CD4-positive, alpha-beta T cell treated with Interleukin-10 for 1 hour (primary cell): ENCODE measurements around the gene IGSF1.
"Not testable (repeated sequence)": the region's sequence is repeated elsewhere in the genome, so short reads cannot be mapped to it uniquely, and the experiment has no call there.

Source experiments
- DNase-seq: peaks from one replicate; pipeline ENCODE4 v3.0.0-alpha.2; 2020

IGSF1 gene

DNA sequence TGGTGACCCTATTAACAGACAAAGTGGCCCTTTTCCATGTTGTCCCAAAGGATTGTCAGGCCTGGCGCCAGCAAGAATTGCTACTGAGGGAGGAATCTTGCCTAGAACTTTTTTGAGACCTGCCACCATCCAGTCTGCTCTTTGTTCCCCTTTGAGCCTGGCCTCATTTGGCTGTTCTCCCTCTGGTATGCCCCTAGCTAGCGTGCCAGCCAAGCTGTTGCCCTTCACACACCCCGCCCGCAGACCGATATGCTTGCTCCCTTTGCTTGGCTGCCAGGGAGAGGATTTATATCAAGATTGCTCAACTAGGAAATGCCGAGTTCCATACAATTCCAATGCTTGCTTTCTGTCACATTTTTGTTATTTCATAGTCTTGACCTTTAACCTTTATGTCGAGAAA lies 24.4 kb downstream of the IGSF1 start:
- DNase-seq = no peak

DNA sequence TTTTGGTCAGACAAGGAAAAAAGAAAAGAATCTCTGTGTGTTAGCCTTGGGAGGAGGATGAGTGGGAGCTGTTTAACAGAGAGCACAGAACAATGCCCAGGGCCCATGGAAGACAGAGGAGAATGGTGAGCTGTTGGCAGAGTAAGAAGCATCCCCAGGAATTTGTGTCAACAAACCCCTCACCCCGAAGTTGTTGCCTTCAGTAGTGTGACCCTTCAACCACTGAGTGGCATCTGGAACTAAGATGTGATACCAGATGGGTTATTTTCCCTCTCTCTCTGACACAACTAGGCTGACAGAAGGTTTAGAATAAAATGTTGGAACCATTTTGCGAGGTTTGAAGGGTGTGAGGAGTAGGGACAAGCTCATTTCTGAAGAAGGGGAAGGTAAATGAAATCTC lies 25.1 kb downstream of the IGSF1 start:
- no peak for DNase-seq

GRCh38 chrX:131262738-131263679 lies 26.1 kb downstream of the IGSF1 start:
- no peak for DNase-seq

DNA sequence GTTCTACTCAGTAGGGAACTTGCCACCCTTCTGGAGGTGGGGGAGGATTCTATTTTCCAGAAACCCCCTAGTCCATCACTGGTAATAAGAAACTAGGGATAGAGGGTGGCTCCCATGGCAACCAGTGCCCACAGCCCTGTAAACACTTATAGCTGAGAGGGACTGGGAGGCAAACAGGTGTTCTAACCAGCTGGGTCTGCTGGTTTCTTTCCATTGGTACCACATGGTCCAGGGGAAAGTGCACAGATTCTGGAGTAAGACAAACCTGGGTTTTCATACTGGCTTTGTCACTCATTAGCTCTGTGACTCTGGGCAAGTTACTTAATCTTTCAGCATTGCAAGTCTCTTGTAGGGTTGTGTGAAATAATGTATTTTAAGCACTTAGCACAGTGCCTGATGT lies 26.9 kb downstream of the IGSF1 start:
- no peak for DNase-seq

DNA sequence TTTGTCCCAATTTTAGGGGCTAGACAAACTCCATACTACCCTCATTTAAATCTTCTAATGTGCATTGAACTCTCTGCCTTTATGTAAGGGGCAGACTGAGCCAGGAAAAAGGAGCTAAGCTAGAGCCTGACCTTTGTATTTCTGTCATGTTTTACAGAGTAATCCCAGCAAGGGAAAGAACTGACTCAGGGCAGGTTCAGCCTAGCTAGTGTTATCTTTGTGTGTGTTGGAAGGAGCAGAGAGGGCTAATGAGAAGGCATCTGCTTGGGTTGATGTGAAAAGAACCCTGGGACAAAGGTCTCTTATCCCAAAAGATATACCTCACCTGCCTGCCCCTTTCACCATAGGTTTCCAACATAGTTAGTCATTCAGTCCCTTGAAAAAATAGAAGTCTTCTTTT lies 31.7 kb downstream of the IGSF1 start:
- DNase-seq = no peak

GRCh38 chrX:131250984-131251738 lies 37.9 kb downstream of the IGSF1 start:
- DNase-seq = not testable (repeated sequence)

- DNase-seq = no peak
These were observed 50.0 kb downstream of the IGSF1 start for GRCh38 chrX:131239057-131239456.

DNA sequence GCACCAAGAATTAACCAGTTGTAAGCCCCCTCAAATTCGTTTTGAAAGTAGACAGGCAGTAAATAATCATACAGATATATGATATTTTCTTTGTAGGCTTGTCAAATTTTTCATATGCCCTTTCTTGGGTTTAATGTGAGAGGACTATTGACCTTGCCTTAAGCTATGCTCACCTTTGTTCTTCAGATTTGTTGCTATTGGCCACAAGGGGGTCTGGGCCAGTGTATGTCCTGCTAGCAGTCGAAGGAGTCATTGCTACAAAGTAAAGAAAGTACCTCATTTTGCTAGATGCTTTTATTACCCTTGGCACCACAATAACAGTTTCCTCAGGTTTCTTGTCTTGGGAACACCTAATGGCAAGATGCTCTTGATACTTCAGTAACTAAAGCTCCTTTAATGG lies 51.7 kb downstream of the IGSF1 start:
- DNase-seq = no peak

DNA sequence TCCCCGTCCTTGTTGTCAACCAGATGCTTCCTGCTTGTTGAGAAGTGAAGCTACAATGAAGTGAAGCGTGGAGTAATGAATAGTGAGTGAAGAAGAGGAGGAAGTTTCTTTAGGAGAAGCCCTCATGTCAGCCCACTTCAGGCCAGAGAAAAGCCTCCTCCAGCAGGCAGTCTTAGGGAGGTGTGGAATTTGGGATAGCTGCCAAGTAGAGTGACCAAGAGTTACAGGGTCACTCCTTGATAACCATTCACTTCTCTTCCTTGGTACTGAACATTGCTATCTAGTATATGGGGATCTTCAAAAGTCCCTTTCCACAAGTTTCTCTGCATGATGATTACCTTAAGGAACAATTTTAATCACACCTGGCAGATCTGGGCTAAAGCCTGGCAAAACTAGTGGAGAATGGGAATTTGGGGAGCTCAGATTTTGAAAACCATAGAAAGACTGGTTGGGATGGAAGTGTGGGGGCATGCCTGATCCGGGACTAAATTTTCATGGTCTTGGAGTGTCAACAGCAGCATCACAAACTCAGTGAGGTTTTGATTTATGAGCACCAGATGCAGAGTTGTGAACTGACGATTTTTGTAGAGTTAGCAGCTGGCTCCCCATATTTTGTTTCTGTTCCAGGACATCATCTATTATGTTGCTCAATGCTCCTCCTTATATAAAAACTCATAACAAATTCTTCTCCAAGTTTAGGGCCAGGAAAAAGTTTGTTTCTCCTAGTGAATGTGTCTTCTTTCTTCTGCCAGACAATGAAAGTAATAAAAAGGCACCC lies 53.1 kb downstream of the IGSF1 start:
- DNase-seq = no peak

DNA sequence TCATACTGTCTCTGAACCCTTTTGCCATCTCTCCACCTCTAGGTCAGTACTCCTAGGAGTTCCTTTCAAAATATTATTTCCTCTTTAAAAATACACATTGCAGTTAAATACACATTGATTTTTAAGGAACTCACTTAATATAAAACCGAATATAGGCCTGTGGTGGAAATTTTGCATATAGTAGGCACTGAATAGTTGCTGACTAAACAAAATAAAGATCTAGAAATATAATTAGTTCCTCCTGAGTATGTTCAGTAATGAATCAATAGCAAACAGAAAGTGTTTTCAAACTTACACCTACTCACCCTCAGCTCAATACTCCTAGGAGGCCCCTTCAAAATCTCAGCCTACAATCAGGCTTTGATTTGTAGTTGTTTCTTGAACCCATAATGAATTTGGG lies 61.5 kb downstream of the IGSF1 start:
- no peak for DNase-seq

DNA sequence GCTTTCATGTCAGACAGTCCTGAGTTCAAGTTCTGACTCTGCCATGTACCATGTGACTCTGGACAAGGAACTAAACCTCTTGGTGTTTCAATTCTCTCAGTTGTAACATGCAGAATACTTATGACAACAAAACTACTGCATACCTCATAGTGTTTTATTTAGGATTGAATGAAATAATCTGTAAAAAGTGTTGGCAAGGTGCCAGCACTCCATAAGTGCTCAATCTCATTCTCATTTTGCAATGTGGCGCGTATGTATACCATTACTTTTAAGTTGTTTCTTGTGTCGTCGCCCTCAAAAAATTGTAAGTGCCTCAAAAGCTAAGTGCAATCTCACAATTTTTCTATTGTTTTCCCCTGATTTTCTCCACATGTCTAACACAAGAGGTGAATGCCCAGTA lies 62.5 kb downstream of the IGSF1 start:
- no peak for DNase-seq

DNA sequence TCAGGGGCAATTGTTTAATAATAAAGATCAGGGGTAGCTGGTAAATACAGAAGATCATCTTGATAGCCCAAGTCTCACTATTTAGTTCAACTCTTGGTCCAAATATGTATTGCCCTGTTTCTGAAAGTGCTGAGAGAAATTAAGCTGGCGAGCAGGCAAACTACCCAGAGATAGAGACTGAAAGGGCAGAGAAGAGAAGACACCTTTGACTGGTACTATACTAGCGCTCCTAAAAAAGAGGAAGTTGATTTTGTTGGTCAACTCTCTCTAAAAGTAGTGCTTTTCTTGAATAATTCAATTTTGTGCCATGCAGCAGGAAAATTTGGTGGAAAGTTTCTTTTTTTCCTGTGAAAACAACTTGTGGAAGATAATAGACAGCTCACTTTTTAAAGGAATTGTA lies 64.0 kb downstream of the IGSF1 start:
- no peak for DNase-seq
